Dermis blood vessel endothelial cell (primary cell): ENCODE measurements around the gene ZNF324. TPM values are rescaled to one million over a fixed set of nuclear protein-coding genes. Genes with fewer than 3 reads are reported as not detected.
A peak's percentile ranks its signal among the peaks of the same experiment; 100 is the strongest.
"Not testable (repeated sequence)": the region's sequence is repeated elsewhere in the genome, so short reads cannot be mapped to it uniquely, and the experiment has no call there.

Experiments
- DNase-seq: peaks from one replicate; pipeline ENCODE4 v3.0.0; 2010
- total RNA-seq: library from RNA; depleted of rRNA; stranded (reverse); fragments of >200 nt; gene quantifications from 2 replicates; pipeline ENCODE4 v1.2.3, GENCODE V29; 2014

ZNF324 gene
- total RNA-seq, 1 donor from 2014 or later: 18.5 TPM

DNA sequence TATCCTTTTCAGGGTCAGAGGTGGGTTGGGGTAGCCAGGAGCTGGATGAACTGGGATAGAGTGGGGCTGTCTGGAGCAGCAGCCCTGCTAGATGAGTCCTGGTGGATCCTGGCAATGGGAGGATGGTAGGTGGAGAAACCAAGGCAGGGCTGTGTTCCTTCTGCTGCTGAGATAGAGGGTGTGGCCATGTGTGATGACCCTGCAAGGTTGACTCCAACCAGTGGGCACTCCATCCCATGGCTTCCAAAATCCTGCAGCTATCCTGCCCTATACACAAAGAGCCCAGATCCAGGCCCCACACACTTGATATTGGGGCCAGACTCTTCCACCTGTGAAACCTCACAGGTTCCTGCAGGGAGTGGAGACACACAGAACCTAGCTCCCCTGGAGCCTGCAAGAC lies 6.9 kb downstream of the ZNF324 start:
- no peak for DNase-seq

DNA sequence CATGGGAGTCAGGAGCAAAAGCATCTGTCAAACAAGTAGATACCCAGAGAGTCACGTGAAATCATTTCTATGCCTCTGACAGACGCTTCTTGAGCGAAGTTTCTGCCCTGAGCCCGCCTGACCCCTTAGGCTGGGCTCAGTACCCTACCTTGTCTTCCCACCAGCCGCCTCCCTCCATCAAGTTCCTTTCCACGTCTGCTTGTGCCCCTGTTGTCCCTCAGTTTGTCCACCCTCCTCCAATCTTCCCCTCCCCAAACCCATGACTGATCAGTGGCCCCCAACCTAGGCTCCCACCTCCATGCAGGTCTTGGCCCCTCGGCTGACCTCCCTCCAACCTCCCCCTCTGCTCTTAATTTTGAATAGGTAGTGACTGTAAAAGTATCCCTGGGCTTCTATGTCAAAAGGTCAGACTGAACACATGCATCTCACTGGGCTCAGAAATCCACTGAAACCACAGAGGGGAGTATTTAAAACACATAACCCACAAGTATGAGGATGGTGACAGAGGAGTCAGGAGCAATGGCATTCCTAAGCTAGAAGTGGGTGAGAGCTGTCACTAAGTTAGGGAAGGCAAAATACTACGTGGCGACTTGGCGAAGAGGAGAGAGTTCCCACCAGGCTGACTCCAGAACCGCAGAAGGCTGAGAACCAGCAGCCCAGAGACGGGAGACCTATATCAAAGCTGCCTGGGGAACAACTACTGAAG lies 7.6 kb downstream of the ZNF324 start:
- DNase-seq: no peak

DNA sequence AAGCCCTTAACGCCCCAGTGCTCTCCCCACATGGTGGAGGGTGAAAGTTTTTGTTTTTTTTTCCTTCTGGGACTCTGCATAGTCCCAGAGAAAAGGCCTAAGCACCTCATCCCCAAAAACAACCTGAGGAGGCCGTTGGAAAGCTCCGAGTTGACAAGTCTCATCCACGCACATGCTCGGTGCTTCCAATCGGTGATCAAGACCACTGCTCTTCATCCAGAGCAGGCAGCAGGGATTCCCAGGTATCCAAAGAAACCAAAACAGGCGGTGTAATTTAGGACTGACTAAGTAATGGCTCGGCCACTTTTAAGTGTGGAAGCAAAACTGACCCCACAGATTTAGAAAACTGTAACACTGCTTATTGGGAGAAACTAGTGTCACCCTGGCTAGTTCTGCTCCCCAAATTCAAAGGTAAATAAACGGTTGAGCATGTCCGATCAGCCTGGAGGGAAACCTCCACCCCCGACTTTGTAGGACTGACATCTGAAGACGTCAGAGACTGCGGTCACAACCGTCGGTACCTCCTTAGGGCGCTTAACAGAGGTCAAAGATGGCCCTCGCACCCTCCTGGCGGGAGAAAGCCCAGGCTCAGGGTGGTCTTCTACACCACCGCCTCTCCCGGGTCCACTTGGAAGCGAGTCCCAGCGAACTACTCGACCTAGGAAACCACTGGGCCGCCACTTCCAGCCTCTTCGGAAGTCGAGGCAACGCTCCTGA lies 8.3 kb downstream of the ZNF324 start:
- DNase-seq: no peak

DNA sequence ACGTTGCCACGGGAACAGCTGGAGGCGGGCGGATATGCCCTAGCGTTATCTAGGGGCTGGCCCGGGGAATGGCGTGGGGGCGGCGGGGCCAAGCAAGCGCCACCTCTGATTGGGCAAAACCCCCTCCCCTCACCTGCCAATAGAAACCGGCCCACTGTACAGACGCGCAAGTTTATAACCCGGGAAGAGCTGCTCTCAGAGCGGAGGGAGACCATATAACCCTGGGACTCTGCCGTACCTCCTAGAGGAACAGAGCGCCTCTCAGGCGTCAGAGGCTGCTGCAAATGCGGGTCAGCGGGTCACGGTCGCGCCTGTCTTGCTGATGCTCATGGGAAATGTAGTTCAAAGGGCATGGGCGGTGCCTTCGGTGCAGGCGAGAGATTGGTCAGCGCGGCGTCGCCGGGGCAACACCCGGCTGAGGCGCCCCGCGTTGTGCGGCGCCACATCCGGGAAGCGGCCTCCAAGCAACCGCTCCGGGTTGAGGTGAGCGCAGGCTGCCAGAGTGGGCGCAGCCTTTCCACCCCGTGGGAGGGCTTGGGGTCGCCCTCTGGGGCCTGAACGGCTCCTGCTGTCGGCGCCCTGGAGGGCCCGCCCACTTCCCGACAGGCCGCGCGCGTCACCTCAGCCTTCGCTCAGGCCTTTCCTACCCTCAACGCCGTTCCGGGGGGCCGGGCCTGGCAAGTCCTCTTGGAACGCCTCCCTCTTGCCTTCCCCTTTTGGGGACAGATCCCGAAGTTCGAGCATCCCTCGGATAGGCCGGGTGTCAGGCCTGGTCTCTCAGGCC lies 9.0 kb downstream of the ZNF324 start, which contains the start of gene ZNF446:
TSS of gene ZNF446 (plus strand) at position 639 of the 784 bp plus-strand sequence. CDS start 867 bp downstream, outside the sequence.
- DNase-seq: peak; percentile 97

DNA sequence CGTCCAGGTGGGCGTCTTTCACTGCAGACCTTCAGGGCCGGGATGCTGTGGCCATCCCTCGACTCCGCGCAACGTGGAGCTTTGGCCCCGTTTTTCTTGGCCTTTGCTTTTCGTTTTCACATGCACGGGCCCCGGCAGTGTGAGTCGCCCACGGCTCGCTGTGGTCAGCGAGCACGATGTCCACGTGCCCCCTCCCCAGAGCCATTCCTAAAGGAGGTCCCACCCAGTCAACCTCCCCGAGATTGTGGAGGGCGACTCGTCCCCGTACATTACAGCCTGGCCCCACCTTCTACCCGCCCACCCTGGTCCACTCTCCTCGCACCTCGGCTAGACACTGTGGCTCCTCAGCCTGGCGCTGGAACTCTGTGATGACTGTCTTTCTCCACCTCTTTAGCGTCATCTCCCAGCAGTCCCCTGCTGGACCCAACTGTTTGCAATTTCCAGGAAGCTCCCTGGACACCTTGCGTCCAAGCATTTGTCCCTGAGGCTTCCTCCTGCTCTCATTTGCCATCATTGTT lies 9.7 kb downstream of the ZNF324 start:
- DNase-seq: peak; percentile 12

DNA sequence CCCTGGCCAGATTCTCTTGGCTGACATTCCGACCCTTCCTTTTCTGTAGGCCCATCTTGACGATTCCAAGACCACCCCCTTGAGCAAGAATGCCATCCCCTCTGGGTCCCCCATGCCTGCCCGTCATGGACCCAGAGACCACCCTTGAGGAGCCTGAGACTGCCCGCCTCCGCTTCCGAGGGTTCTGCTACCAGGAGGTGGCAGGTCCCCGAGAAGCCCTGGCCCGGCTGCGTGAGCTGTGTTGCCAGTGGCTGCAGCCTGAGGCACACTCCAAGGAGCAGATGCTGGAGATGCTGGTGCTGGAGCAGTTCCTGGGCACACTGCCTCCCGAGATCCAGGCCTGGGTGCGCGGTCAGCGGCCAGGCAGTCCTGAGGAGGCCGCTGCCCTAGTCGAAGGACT lies 10.2 kb downstream of the ZNF324 start:
- no peak for DNase-seq

DNA sequence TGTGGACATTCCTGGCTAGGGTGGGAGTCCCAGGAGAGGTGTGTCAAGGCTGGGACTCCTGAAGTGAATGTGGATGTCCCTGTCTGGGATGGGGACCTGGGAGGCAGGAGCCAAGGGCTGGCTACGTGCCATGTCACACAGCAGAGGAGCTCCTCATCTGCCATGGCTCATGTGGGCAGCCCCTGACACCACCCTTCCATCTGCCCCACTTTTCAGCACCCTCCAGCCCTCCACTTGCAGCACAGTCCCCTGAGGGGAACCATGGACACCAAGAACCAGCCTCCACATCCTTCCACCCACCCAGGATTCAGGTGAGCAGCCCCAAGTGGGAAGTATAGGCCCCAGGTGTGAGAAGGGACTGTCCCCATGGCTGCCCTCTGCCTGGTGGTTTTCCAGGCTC lies 11.0 kb downstream of the ZNF324 start:
- DNase-seq: no peak

DNA sequence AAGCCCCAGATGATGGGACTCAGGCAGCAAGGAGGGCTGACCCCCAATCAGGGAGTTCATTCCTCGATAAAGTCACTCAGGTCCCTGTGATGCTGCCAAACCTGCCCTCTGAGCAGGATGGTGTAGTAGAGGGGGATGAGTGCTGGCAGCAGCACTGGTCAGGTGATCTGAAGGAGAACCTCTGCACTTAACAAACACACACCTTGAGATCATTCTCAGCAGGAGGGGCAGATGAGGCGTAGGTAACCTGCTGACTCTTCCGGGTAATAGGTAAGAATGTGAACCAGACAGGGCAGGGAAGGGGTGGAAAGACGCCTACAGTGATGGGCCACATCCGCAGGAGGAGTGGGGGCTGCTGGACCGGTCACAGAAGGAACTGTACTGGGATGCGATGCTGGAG lies 12.4 kb downstream of the ZNF324 start:
- DNase-seq: no peak

DNA sequence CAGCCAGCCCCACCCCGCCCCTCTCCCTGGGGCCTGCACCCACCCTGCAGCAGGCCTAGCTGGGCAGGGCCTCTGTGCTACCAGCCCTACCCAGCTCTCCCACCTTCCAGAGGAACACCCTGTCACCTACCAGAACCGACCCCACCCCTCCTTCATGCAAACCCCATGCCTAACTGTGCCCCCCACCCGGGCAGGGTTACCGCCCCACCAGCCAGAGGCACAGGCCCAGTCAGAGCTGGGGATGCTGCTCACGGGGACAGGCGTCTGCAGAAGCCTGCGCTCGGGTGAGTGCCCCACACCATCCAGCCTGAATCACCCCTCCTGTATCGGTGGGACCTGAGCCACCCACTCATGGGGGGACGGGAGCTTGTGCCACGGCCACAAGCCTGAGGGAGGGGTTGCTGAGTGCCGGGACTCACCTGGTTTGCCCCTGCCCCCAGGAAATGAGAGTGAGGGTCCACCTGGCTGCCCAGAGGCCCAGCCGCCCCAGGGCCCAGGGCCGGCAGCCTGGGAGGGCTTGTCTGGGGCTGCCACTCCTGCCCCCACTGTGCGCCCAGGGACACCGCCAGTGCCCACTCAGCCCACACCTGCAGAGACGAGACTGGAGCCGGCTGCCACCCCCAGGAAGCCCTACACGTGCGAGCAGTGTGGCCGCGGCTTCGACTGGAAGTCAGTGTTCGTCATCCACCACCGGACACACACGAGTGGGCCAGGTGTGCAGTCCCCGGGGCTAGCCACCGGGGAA lies 13.0 kb downstream of the ZNF324 start:
- no peak for DNase-seq

DNA sequence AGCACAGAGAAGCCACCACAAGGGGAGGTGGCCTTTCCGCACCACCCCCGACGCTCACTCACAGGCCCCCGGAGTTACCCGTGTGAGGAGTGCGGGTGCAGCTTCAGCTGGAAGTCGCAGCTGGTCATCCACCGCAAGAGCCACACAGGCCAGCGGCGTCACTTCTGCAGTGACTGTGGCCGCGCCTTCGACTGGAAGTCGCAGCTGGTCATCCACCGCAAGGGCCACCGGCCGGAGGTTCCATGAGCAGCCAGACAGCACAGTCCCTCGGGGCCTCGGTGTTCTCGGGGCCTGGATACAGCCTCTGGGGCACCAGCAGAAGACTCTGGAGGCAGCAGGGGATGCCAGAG lies 13.6 kb downstream of the ZNF324 start:
- DNase-seq: no peak

DNA sequence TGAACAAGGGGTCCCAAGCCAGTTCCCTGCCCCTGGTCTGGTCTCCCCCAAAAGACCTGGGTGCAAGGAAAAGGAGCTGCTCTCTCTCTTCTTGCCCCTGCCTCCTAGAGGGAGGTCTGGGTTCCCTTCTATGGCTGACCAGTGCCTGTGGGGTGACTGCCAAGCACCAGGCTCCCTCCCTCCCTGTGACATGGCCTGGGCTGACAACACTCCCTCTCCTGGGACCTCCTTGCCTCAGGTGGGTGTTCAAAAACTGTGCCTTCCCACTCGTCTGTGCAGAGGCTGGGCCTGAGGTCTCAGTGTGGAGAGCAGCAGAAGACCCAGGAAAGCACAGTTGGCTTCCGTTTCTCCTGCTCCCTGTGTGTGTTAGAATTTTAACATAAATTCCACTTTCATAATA lies 14.0 kb downstream of the ZNF324 start:
- DNase-seq: no peak

DNA sequence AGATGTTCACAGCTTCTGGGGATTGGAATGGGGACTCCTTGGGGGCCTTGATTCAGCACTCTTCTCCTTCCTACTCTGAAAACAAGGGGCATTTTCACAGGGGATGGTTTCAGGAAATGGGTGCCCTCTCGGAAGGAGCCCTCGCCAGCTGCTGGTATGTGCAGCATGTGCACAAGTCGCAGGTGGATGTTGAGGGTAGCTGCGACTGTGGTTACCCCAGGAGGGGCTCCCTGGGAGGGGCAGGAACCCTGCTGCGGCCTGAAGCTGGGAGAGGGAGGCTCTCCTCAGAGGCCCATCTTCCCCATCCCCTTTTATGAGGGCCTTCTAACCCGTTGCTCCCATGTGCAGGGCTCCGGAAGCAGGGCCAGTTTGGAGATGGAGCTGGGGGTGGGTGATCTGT lies 15.5 kb downstream of the ZNF324 start:
- no peak for DNase-seq

DNA sequence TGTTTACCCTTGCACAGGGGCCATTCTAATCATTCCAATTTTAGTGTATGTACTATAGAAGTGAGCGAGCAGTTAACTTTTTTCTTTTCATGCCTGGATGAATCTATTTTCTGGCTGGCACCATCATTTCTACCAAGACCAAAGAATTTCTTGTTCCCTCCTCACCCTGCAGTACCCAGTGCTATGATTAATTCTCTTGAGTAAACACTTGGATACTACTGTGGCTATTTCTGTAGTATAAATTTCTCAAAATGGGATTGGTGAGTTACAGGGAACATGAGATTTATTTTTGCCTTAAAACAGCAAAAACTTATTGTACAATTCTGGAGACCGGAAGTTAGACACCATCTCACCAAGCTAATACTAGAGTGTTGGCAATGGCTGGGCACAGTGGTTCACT lies 16.9 kb downstream of the ZNF324 start:
- no peak for DNase-seq

DNA sequence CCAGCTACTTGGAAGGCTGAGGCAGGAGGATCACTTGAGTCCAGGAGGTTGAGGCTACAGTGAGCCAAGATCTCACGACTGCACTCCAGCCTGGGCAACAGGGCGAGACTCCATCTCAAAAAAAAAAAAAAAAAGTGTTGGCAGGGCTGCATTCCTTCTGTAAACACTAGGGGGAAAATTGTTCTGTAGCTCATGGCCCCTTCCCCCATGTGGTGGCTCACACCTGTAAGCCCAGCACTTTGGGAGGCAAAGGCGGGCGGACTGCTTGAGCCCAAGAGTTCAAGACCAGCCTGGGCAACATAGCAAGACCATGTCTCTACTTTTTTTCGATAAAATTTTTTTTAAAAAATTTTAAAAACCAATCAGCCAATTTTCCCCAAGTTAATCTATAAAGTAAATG lies 17.5 kb downstream of the ZNF324 start:
- DNase-seq: not testable (repeated sequence)

DNA sequence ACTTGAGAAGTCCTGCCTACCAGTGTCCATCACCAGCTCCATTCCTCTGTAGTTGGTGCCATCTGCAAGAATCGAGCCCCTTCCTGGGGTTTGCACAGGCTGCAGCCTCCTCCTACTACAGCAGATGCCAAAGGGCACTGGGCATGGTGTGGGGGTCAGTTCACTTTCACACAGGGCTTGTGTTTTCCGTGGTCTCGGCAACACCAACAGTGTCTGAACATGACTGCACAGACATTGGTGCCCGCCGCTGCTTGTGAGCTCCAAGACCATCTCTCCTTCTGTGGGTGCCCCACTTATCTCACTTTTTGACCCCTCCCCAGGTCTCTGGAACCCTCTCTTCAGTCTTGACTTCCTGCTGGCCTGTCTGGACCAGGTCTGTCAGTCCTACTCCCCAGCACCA lies 24.5 kb downstream of the ZNF324 start:
- no peak for DNase-seq

DNA sequence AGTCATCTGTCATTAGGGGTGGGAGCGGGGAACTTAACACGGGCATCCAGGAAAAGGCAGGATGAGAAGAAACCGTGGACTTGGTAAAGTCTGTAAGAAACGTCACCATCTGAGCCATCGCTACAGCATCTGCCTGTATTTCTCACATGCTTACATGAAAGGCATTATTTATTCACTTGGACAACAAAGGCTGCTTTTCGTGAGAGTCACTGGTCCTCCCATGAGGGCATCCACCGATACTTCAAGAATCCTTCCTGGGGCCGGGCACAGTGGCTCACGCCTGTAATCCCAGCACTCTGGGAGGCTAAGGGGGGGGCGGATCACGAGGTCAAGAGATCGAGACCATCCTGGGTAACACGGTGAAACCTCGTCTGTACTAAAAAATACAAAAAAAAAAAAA lies 25.4 kb downstream of the ZNF324 start:
- no peak for DNase-seq

DNA sequence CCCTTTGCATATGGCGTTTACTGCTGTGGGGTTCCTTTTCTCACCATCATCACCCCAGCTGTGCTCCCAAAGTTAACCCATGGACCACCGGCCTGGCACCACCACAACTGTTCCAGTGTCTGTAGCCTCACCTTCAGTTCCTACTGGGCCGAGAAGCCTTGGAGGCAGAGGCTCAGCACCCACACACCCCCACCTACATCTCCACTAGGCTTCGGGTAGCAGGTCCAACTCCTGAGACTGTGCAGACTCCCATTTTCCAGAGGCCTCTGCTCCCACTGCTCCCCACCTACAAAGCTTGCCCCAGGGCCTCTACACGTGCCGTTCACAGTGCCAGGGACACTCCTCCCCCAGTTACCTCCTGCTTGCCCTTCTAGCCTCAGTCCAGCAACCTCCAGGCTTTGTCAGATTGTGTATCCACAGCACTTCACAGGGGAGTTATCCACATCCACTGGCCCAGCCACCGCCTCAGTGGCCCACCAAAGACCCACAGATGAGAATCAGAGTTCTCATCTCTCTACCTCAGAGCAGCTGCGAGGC lies 30.8 kb downstream of the ZNF324 start:
- no peak for DNase-seq

DNA sequence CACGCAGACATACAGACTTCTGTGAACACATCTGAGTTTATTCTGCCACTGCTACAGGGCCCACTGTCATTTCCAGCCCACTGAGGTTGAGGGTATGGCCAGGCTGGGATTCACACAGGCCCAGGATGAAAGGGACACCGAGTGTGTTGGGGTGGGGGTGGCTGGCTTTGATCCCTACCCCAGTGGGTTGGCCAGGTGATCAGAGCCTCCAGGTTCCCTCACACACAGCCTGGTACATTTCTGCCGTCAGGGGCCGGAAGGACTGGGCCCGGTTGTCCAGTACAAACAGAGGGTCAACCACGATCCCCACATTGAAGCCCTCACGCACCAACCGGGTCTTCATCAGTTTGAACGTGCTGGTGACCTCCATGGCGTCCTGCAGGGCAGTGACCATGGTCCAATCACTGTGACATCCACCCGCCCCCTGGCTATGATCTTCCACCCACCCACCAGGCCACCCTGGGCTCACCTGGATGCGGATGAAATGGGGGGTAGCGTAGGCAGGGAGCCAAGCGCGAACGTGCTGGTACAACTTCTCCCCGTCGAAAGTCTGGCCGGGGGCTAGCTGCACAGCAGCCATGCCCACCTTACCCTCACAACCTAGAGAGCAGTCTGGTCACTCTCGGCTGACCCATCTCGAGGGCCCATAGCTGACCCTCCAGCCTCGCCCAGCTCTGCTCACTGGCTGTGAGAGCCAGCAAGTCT lies 31.6 kb downstream of the ZNF324 start:
- DNase-seq: no peak

DNA sequence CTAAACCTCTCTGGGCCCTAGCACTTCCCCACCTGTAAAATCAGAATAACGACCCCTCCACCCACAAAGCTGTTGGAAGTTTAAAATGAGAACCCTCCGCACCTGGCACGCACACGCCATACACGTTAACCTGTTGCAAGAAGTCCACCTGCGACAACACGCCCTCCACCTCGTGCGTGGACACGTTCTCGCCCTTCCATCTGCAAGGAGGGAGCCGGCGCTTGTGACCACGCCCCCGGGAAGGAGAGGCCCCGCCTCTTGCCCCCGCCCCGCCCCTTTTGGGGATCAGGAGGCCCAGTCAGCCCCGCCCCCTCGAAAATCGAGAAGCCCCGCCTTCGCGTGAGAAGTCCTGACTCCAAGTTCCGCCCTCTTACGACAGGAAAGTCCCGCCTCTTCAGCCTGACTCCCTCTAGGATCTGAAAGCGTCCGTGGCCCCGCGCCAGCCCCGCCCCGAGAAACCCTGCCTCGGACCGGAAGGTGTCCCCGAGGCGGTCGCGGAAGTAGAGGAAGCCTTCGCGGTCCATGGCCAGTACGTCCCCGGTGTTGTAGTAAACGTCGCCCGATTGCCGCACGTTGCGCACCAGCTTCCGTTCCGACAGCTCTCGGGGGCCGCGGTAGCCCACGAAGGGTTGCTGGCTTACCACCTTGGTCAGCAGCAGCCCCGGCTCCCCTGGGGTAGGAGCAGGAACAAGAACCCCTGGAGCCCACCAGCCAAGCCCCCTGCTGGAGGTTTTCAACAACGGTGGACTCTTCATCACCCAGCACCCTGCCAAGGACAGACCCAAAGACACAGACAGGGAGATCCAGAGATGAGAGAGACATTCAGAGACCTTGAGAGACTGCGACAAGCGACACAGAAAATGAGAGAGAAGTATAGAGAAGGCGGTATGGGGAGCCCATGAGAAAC lies 32.4 kb downstream of the ZNF324 start:
- peak; percentile 98 for DNase-seq

DNA sequence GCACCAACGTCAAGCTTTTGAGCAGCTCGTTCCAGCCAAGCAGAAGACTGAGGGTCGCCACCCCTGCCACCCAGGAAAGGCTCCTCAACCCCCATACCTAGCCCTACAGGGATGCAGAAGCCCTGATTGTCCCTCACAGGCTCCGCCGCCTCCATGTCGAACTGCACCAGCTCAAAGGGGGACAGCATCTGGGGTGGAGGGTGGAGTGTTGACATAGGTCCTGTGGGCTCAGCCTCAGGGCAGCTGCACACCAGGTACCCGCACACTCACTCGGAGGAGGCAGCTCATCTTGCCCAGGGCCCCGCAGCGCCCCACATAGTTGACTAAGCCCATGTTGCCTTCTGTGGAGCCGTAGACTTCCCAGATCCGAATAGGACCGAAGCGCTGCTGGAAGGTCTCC lies 33.4 kb downstream of the ZNF324 start:
- DNase-seq: no peak
